ENCODE measurements around the gene FAIM2. TPM values are rescaled to one million over a fixed set of nuclear protein-coding genes. Genes with fewer than 3 reads are reported as not detected.
"Not testable (repeated sequence)": the region's sequence is repeated elsewhere in the genome, so short reads cannot be mapped to it uniquely, and the experiment has no call there.

Gene FAIM2
- total and polyA plus RNA-seq, 5 experiments from 2014 or later, result 0.39 TPM; not detected in 4

DNA sequence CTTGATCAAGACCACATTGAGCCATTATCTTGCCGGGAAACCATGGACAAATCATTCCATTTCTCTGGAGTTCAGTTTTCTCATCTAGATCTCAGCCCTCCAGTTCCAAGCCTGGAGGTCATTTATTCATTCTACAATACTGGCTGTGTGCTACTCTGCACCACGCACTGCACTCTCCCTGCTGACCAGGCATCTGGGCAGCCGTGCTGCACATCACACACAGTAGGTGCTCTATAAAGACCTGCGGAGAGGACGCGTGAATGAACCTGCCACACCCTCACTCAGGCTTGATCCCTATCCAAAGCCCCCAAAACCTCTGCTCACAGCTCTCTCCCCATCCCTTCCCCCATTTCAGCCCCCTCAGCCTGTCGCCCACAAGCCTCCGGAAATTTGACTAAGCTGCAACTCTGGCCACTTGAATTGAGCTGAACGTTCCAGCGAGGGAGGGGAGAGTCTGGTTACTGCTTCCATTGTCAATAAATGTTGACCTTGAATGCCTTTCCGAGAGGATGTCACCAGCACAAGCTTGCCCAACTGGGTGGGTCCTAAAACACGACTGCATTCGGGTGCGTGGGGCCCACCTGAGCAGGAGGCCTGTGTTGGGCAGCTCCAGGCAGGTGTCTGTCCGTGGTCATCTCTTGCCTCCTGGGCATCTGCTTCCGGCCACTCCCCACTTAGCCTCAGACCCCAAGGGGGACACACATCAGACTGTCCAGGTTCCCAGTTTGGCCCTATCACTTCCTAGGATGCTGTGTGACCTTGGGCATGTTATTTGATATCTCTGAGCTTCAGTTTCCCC lies 17.8 kb downstream of the FAIM2 start:
- H3K27me3 Mint-ChIP-seq, result peaks cover 2 to 21% (median 11%) of the 10 kb centered on the region in 5 donors
- H3K36me3 Mint-ChIP-seq, result no peaks in the 10 kb centered on the region
- POLR2A ChIA-PET, result no interaction called here
- peaks cover 0 to 2% (median 0%) of the 10 kb centered on the region in 4 donors for H3K4me1 Mint-ChIP-seq
- ATAC-seq (no peak), DNase-seq (peak in 1 of 10 donors; percentile 36)
- H3K4me3 Mint-ChIP-seq, result no peak overlapping the region
- no peaks in the 10 kb centered on the region for H3K9me3 Mint-ChIP-seq
- H3K27ac Mint-ChIP-seq, result peak overlapping the region in 1 of 10 donors; percentile 75

DNA sequence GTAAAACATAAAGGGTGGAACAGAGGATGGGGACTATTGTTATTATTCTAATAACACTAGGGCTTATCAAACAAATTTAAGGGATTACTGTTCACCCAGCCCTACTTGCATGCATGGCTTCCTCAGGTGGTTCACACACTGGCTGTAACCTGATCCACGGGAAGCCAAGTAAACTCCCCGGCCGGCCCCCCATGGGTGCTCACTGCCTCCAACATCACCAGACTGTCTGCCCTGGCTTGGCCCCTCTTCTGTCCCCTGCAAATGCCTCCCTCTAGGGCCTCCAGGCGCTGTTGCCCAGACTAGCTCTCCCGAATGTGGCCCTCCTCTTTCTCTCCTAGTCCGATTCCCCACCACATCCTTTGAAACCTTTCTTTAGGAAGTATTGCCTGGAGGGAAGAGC lies 18.6 kb downstream of the FAIM2 start:
- peaks cover 2 to 21% (median 11%) of the 10 kb centered on the region in 5 donors for H3K27me3 Mint-ChIP-seq
- peaks cover 0 to 6% (median 0%) of the 10 kb centered on the region in 4 donors for H3K4me1 Mint-ChIP-seq
- DNase-seq (no peak), ATAC-seq (no peak)
- POLR2A ChIA-PET, result no interaction called here
- no peaks in the 10 kb centered on the region for H3K36me3 Mint-ChIP-seq
- H3K27ac Mint-ChIP-seq, result peak overlapping the region in 1 of 10 donors; percentile 75
- H3K9me3 Mint-ChIP-seq, result peaks cover 0 to 3% (median 0%) of the 10 kb centered on the region in 9 donors
- H3K4me3 Mint-ChIP-seq, result no peak overlapping the region

- Mint-ChIP-seq H3K27ac (no peak overlapping the region), H3K4me1 (peaks cover 0 to 8% (median 0%) of the 10 kb centered on the region in 4 donors), H3K27me3 (peaks cover 2 to 21% (median 11%) of the 10 kb centered on the region in 5 donors), H3K36me3 (no peaks in the 10 kb centered on the region), H3K9me3 (peaks cover 0 to 24% (median 0%) of the 10 kb centered on the region in 9 donors), H3K4me3 (no peak overlapping the region)
- ATAC-seq (no peak), DNase-seq (no peak)
- POLR2A ChIA-PET, result no interaction called here
Observed at GRCh38 chr12:49882851-49883464, 20.7 kb downstream of the FAIM2 start.

GRCh38 chr12:49882248-49882850 lies 21.4 kb downstream of the FAIM2 start:
- Mint-ChIP-seq H3K4me3 (no peak overlapping the region), H3K36me3 (no peaks in the 10 kb centered on the region), H3K27me3 (peaks cover 2 to 19% (median 11%) of the 10 kb centered on the region in 5 donors), H3K4me1 (peaks cover 0 to 12% (median 0%) of the 10 kb centered on the region in 4 donors), H3K27ac (no peak overlapping the region), H3K9me3 (peaks cover 0 to 30% (median 0%) of the 10 kb centered on the region in 9 donors)
- POLR2A ChIA-PET, result no interaction called here
- DNase-seq, result peak in 1 of 10 donors; percentile 55
- no peak for ATAC-seq

- Mint-ChIP-seq H3K36me3 (no peaks in the 10 kb centered on the region), H3K27me3 (peaks cover 2 to 11% (median 6%) of the 10 kb centered on the region in 5 donors), H3K9me3 (peaks cover 0 to 30% (median 0%) of the 10 kb centered on the region in 9 donors), H3K4me3 (no peak overlapping the region), H3K27ac (no peak overlapping the region), H3K4me1 (peaks cover 0 to 12% (median 0%) of the 10 kb centered on the region in 4 donors)
- POLR2A ChIA-PET, result no interaction called here
- ATAC-seq, result no peak
- no peak for DNase-seq
Observed at GRCh38 chr12:49881415-49882247, 22.1 kb downstream of the FAIM2 start.

GRCh38 chr12:49880756-49881414 lies 22.8 kb downstream of the FAIM2 start:
- no peaks in the 10 kb centered on the region for H3K36me3 Mint-ChIP-seq
- ATAC-seq (no peak), DNase-seq (no peak)
- H3K27ac Mint-ChIP-seq, result peak overlapping the region in 1 of 10 donors; percentile 25
- H3K27me3 Mint-ChIP-seq, result peaks cover 2 to 8% (median 6%) of the 10 kb centered on the region in 5 donors
- no peak overlapping the region for H3K4me3 Mint-ChIP-seq
- H3K9me3 Mint-ChIP-seq, result peaks cover 0 to 30% (median 0%) of the 10 kb centered on the region in 9 donors
- H3K4me1 Mint-ChIP-seq, result peaks cover 0 to 12% (median 0%) of the 10 kb centered on the region in 4 donors
- POLR2A ChIA-PET, result no interaction called here

- H3K27me3 Mint-ChIP-seq, H3K27ac Mint-ChIP-seq, H3K4me3 Mint-ChIP-seq, POLR2A ChIA-PET, DNase-seq, ATAC-seq, H3K36me3 Mint-ChIP-seq: not testable (repeated sequence)
- Mint-ChIP-seq H3K4me1 (peaks cover 0 to 11% (median 0%) of the 10 kb centered on the region in 4 donors), H3K9me3 (peaks cover 0 to 30% (median 0%) of the 10 kb centered on the region in 9 donors)
Observed at GRCh38 chr12:49879065-49879464, 24.6 kb downstream of the FAIM2 start.

GRCh38 chr12:49878021-49878420 lies 25.7 kb downstream of the FAIM2 start:
- Mint-ChIP-seq H3K9me3 (peaks cover 0 to 30% (median 0%) of the 10 kb centered on the region in 9 donors), H3K36me3 (no peaks in the 10 kb centered on the region), H3K4me1 (peaks cover 0 to 11% (median 0%) of the 10 kb centered on the region in 4 donors), H3K4me3 (no peak overlapping the region), H3K27me3 (no peaks in the 10 kb centered on the region), H3K27ac (no peak overlapping the region)
- DNase-seq, result no peak
- no peak for ATAC-seq
- POLR2A ChIA-PET, result no interaction called here

GRCh38 chr12:49877066-49877465 lies 26.6 kb downstream of the FAIM2 start:
- POLR2A ChIA-PET, result no interaction called here
- no peaks in the 10 kb centered on the region for H3K27me3 Mint-ChIP-seq
- peaks cover 0 to 30% (median 0%) of the 10 kb centered on the region in 9 donors for H3K9me3 Mint-ChIP-seq
- no peak overlapping the region for H3K4me3 Mint-ChIP-seq
- H3K4me1 Mint-ChIP-seq, result peaks cover 0 to 11% (median 0%) of the 10 kb centered on the region in 4 donors
- no peaks in the 10 kb centered on the region for H3K36me3 Mint-ChIP-seq
- no peak overlapping the region for H3K27ac Mint-ChIP-seq
- DNase-seq, result no peak
- ATAC-seq, result no peak

GRCh38 chr12:49876070-49876469 lies 27.6 kb downstream of the FAIM2 start:
- Mint-ChIP-seq H3K4me3 (no peak overlapping the region), H3K27ac (no peak overlapping the region), H3K9me3 (peaks cover 0 to 30% (median 0%) of the 10 kb centered on the region in 9 donors), H3K27me3 (no peaks in the 10 kb centered on the region), H3K36me3 (no peaks in the 10 kb centered on the region), H3K4me1 (peaks cover 0 to 11% (median 0%) of the 10 kb centered on the region in 4 donors)
- DNase-seq (no peak), ATAC-seq (no peak)
- POLR2A ChIA-PET, result no interaction called here

DNA sequence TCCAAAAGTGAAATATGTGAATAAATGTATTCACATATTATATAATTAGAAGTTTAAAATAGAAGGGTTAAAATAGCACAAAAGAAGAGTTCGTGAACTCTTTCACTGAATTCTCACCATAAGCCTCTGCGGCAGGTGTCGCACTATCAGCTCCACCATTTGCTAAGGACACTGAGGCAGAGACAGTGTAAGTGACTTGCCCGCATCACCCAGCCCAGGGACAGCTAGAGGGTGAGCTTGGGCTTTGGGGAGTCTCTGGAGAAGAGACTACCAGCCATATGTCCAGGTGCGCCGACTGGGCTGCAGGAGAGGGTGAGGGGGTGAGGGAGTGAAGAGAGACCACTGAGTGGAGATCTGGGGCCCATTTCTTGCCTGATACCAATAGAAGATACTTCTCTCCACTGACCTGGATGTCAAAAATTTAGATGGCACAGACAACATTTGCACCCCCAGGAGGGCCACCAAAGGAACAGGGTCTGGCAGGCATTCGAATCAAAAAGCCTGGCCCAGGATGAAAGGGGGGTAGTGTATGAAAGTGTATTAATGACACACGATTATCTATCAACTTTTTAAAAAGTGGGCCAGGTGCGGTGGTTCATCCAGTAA lies 28.5 kb downstream of the FAIM2 start:
- Mint-ChIP-seq H3K4me3 (no peak overlapping the region), H3K9me3 (peaks cover 0 to 28% (median 0%) of the 10 kb centered on the region in 9 donors), H3K27ac (no peak overlapping the region), H3K4me1 (peaks cover 0 to 7% (median 0%) of the 10 kb centered on the region in 4 donors), H3K36me3 (no peaks in the 10 kb centered on the region), H3K27me3 (no peaks in the 10 kb centered on the region)
- ATAC-seq (no peak), DNase-seq (no peak)
- POLR2A ChIA-PET, result no interaction called here
